Cardiac atrium fibroblast (primary cell): ENCODE results near the gene SP140L. TPM values are rescaled to one million over a fixed set of nuclear protein-coding genes. Genes with fewer than 3 reads are reported as not detected.

ENCODE experiments used
- total RNA-seq: library from RNA; depleted of rRNA; stranded (reverse); fragments of >200 nt; gene quantifications from 2 replicates; pipeline ENCODE4 v1.2.3, GENCODE V29; 2015

SP140L gene
- total RNA-seq, result 4.9 and 6.0 TPM in 2 replicates

DNA sequence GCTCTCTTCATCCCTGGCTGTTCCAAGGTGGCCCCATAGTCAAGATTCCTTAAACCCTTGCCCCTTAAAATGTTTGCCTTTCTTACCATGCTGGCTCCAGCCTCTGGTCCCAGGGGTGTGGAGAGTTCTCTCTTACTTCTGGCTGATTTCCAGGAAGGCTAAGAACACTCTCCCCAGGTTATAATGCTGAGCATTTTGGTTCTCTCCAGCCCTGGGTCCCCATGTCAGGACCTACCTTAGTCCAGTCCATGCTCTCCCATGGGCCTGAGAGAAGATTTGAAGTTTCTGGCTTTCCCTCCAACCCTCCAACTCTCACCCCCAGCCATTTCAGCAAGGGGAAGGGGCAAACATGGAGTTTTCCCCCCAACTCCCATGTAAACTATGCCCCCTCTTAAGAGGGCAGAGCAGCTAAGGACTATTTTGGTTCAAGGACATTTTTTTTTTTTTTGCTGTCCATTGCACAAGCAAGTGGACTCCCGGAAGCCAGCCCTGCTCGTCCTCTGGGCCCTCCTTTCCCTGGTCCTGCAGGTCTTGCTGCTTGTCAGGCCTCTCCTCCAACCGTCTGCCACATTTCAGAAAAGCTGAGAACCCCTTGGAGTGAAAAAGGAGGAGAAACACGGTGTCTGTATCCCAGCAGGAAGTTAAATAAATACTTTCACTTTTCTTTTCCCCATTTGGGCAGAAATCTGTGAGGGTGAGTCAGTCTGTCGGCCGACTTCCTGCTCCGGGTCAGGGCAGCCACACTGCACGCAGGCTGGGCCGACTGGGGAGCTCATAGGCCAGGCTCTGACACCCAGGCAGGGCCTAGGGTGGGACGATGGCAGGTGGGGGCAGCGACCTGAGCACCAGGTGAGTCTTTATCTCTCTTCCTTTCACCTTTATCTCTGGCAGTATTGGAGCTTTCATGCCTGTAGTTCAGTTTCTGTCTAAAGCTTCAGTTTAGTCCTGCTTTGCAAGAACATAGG is at the start of gene SP140L:
Gene SP140L, plus strand, starts transcription at position 741 of the 965 bp plus-strand sequence. Its CDS starts 77 bp downstream, at position 818.

DNA sequence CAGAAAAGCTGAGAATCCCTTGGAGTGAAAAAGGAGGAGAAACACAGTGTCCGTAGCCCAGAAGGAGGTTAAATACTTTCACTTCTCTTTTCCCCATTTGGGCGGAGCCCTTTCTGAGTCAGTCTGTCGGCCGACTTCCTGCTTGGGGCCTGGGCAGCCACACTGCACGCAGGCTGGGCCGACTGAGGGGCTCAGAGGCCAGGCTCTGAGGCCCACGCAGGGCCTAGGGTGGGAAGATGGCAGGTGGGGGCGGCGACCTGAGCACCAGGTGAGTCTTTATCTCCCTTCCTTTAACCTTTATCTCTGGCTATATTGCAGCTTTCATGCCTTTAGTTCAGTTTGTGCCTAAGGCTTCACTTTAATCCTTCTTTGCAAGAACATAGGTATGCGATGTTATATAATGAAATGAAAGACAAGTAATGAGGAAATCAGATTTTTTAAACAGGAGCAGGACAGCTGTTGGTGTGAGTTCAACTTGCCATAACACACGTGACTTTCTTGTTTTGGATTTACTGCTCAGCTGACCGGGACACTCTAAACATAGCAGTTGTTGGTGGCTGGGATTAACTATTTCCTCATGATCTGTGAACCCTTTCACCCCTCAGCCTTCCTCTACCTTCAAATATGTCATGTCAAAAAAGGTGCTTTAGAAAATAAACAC is 89.2 kb downstream of the SP140L start, which contains the start of gene SP100:
Gene SP100, plus strand, starts transcription at position 141 of the 661 bp plus-strand sequence. Its CDS starts 96 bp downstream, at position 237.

Other genes with a start within 250 kb of the SP140L start
- 11.2 and 12.2 TPM in 2 replicates for gene SP110, start 107.2 kb upstream of the SP140L start, total RNA-seq
- gene SP140, start 101.5 kb upstream of the SP140L start, total RNA-seq, result not detected in 2 replicates
- 47.7 and 73.1 TPM in 2 replicates for gene SP100, start 89.0 kb downstream of the SP140L start, total RNA-seq